Pulmonary artery endothelial cell (primary cell): ENCODE data around the gene ZFYVE28. TPM values are rescaled to one million over a fixed set of nuclear protein-coding genes. Genes with fewer than 3 reads are reported as not detected.

ENCODE experiments used
- DNase-seq: peaks from one replicate; pipeline ENCODE4 v3.0.0-alpha.2; 2011; ENCODE audit warnings: low read depth, low spot score
- total RNA-seq: library from RNA; depleted of rRNA; stranded (reverse); fragments of >200 nt; gene quantifications from 2 replicates; pipeline ENCODE4 v1.2.3, GENCODE V29; 2014

Gene ZFYVE28
- total RNA-seq, 1 donor from 2014 or later = 10.8 TPM

DNA sequence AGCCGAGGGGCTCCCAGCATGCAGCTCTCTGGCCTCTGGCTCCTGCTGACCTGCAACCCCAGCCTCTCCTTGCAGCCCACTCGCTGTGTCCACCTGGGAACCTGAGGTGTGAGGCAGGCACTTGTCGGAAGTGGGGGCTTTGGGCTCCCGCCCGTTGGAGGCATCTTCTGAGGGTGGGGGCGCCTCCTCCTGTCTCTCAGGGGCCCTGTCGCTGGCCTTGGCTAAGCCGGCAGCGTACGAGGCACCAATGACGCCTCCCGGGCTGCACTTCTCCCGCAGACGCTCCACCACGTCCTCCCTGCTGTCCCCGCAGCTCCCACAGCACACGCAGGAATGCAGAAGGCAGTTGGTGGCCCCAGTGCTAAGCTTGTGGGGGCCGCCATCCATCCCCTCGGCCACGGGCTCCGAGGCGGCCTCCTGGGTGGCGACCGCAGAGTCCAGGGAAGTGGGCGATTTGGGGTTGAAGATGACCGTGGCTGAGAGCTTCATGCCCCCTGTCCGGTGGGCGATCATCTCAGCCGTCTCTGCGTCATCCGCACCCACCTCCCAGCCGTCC, 114.0 kb downstream of the ZFYVE28 start:
- DNase-seq = no peak

DNA sequence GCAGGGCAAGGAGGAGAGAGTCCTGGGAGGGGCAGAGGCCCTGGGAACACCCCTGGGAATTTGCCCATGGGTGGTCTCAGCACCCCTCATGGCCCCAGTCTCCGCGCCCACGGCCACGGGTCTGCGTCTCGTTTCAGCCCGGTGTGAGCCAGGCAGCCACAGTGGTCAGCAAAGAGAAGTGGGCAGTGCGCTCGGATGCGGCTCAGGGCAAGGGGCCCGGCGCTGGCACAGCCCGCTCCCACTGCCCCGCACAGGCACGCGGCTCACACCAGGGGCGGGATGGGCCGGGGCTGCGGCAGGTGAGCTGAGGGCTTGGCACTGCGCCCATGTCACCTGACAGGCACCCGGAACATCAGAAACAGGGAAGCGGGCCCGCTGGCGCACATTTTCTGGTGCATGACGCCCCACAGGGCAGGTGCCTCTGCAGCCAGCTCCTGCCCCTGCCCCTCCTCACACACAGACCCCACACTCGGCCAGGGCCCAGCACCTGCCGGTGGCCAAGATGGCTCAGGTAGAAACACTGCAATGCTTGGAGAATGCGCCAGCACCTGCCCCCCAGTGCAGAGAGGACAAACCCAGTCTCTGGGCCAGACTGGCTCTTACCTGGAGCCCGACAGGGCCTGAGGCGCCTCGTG, 114.6 kb downstream of the ZFYVE28 start:
- no peak for DNase-seq

DNA sequence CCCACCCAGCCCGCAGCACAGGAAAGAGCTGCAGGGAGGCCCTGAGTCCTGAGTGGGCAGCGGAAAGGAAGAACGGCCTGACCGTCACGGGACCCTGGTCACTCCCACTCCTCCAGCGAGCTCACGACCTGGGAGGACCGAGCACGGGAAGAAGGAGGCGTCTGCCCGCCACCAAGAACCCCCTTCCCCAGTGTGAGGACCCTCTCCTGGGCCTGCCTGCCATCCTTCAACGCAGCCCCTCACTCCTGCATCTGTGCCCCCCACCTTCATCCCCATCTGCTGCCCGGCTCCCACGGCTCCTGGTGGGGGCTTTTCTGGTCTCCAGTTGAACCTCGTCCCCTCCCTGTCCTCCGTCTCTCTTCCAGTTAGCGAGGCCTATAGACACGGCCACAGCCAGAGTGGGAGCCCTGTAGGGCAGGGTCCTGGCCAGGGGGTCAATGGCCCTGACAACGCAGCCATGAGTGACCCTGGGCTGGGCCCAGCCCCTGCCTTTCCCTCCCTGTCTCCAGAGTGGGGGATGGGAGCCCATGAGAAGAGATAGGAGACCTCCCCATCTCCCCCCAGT, 115.2 kb downstream of the ZFYVE28 start:
- no peak for DNase-seq

DNA sequence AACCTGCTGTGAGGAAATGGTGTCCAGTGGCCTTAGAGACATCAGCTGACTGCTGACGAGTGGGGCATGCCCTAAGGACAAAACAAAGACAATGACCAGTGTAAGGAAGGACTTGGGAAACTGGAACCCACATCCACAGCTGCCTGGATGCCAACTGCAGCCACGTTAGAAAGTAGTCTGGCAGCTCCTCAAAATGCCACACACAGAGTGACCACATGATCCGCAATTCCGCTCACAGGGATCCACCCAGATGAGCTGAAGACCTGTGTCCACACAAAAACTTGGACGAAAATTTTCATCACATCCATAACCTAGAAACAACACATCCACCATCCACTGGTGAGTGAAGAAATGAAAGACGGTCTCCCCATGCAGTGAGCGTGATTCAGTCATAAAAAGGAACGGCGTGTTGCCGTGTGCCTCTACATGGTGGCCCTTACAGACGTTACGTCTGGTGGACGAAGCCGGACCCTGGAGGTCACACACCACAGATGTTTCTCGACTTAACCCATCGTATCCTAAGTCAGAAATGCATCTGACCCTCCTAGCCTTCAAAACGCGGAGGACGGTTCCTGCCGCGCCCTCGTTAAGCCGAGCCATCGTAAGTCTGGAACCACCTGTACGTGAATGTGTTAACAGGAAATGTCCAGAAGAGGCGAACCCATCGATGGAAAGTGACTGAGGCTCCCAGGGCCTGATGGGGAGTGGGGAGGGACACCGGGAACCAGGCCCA, 115.9 kb downstream of the ZFYVE28 start:
- no peak for DNase-seq

DNA sequence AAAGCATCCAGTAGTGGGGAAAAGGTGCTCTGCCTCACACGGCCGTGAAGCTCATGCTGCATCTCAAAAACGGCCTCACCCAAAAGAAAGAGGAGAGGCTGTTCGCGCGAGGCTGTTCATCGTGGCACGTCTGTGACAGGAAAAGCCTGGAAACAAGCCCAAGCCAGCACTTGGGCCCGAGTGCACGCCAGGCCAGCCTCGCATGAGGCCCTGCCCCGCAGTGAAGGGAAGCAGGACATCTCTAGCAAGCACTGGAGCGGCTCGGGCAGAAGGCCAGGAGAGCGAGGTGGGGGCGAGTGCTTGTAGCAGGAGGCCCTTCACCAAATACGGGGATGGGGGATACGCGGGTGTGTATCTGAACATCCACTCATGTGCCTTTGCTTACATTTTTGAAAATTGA, 116.6 kb downstream of the ZFYVE28 start:
- DNase-seq = no peak

DNA sequence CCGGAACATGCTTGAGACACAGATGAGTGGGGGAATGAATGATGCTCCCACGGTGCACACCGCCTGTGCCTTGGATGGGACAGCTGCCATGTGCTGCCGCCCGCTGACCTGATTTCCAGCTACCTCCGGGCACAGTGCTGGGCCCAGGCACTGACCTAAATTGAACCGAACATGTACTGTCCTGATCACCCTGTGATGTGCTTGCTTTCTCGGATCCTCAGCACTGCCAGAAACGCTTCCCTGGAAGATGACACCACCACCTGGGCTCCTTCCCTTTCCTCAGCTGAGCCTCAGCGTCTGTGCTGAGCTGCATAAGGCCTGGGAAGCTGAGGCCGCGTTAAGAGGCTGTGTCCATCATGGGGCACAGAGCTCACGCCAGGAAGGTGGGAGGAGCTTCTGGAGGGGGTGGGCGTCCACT, 117.2 kb downstream of the ZFYVE28 start:
- DNase-seq = no peak

GRCh38 chr4:2300431-2301224, 117.8 kb downstream of the ZFYVE28 start:
- no peak for DNase-seq

- DNase-seq = no peak
These were observed 118.7 kb downstream of the ZFYVE28 start for GRCh38 chr4:2299794-2300193.

DNA sequence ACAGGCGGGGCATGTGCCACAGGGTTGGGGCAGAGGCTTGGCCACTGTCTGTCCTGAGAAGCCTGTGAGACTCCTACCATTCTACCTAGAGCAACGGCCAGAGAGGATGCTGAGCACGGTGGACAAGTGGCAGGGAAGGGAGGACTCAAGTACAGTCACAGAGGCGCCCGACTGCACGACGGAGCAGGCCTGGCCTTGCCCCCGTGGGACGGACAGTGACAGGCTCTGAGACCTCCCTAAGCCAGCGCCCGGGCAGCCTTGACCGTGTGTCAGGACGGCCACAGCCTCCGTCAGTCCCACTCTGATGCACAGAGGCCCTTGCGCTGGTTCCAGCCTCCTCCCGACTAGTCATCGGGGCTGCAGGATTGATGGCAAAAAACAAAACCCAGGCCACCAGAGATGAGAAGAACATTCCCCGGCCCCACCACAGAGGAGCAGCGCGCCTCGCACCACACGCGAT, 119.9 kb downstream of the ZFYVE28 start:
- no peak for DNase-seq

DNA sequence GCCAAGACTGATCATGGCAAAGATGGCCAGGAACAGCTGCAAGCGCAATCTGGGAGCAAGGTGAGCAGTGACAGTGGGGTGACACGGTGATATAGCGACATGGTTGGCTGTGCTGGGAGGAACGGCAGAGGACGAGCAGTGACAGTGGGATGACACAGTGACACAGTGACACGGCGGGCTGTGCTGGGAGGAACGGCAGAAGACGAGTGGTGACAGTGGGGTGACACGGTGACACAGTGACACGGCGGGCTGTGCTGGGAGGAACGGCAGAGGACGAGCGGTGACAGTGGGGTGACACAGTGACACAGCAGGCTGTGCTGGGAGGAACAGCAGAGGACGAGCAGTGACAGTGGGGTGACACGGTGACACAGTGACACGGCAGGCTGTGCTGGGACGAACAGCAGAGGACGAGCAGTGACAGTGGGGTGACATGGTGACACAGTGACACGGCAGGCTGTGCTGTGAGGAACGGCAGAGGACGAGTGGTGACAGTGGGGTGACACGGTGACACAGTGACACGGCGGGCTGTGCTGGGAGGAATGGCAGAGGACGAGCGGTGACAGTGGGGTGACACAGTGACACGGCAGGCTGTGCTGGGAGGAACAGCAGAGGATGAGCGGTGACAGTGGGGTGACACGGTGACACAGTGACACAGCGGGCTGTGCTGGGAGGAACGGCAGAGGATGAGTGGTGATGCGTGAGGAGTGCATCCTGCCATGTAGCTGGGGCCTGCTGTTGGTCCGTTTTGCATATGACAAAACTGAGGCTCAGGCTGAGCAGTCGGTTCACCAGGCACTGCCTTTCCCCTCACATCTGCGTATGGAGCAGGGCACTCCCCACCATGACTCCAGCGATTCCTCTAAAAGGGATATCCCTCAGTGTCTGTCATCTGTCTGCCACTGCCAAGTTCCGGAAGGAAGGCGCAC, 120.6 kb downstream of the ZFYVE28 start:
- DNase-seq = no peak

DNA sequence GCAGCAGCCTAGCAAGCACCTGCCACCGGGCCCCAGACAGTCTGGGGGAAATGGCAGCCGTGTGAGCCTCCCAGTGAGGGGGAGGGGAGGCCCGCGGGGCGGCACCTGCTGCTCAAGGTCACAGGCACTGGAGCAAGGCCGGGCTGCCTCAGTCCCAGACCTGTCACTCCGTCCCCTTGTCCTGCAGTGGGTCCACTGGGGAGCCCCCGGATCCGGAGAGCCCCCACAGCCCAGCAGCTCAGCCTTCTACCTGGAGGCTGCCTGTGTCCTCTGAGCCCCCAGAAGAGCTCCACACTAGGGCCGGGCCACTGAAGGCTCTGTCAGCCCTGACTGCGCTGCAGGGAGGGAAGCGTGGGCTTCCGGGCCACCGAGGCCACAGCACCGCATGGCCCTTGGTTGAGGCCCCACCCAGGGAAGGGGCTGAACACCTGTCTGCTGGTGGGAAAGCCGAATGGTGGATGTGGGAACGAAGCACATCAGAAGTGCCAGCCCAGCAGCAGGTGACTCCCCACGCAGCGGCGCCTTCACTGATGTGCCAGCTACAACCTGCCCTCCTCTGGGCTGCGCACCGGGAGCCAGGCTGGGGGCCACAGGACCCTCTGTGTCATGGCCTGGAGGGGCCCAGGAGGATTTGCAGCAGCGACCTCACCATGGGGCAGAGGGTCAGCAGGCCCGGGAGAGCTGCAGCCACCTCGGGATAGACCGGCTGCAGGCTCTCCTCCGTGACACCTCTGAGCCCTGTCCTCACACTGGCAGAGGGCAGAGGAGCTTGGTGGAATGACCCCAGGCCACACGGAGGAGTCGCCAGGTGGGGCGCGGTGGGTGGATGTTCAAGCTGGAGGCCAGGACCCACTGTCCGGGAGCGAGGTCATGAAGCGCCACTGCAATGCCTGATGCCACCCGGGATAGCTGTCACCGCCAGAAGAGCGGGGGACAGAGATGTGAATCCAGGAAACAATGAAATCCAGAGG, 121.5 kb downstream of the ZFYVE28 start:
- DNase-seq = no peak

- DNase-seq = no peak
These were observed 122.5 kb downstream of the ZFYVE28 start for GRCh38 chr4:2295900-2296442.

- DNase-seq = no peak
These were observed 122.9 kb downstream of the ZFYVE28 start for GRCh38 chr4:2295500-2295899.

DNA sequence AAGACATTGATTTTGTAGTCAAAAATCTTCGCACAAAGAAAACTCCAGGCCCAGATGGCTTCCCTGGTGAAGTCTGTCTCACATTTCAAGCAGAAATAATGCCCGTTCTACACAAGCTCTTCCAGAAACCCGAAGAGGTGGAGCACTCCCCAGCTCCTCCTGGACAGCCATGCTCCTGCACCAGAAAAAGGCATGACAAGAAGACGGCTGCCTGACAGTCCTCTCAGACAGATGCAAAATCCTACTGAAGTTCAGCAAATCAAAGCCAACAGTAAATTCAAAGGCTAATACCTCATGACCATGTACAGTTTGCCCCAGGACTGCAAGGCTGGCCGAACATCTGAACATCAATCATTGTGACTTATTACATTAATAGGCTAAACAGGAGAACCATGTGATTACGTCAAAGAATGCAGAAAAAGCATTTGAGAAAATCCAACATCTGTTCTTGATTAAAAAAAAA, 125.8 kb downstream of the ZFYVE28 start:
- no peak for DNase-seq

DNA sequence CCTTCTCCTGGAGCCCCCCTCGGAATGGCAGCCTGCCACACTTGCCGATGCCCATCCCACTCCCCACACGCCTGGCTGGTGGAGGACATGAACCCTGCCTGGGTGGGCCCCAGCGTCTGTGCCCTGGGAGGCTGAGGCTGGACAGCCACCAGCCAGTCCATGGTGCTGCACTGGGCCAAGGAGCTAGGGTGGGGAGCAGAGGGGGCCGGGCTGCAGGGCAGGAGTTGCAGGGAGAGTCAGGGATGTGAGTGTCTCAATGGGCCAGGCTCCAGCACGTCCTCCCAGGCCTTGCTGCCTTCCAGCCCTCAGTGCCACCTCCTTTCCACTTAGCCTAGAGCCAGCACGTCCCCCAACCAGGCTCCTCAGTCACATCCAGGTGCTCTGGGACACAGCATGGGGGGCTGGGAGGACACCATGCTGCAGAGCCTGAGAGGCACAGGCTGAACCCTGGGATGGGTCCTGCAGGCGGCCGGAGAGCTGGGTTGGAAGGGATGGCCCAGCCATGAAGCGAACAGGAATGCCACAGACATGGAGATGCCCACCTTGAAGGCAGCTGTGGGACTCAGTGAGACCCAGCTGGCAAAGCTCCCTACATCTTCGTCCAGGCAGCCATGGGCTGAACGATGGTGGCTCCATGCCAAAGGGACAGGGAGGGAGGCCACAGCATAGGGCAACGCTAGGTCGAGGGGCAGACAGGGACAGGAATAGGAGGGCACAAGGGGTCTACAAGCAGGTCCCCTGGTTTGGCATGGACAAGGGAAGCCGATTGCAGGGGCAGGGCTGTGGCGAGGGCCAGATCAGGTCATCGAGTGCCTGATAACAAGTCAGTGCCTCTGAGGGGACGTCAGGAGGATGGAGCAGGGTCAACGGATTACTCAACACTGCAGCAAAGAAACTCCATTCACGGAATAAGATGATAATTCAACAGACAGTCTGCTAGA, 126.5 kb downstream of the ZFYVE28 start:
- DNase-seq = no peak

- no peak for DNase-seq
These were observed 127.3 kb downstream of the ZFYVE28 start for GRCh38 chr4:2290974-2291704.

DNA sequence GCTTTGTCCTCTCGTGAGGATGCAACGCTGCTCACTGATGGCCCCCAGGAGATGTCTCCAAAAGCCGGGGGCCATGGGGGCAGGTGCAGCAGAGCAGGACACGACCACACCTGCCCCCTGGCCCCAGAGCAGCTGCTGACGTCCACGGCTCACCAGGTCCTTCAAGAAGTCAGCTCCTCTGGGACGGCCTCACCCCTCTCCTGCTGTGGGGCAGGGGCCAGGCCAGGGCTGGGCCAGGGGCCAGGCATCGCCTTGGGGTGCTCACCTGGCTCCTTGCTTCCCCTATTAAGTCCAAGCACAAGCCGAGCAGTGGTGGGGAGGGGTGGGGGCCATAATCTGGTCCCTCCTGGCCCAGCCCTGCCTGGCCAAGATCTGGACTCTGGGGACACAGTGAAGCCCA, 128.0 kb downstream of the ZFYVE28 start:
- no peak for DNase-seq
